OCI-LY3 (cell line): Measurements from ENCODE around the gene NOCT.

ENCODE experiments used
- CTCF ChIP-seq: fragments of 200-600, 300-600 bp; sonication (generic); IDR thresholded peaks from 2 replicates; pipeline ENCODE4 v1.5.1; 2014; ENCODE audit warnings: antibody characterized with exemption, low read length, low read depth
- EZH2phosphoT487 ChIP-seq: fragments of 200-600 bp; shearing (Covaris generic); IDR thresholded peaks from 2 replicates; pipeline ENCODE4 v1.6.1; 2018; ENCODE audit warnings: antibody characterized with exemption, mixed run types, low read depth

- TF ChIP-seq CTCF (peak; percentile 18; the same call in 1 of the 2 replicates), EZH2phosphoT487 (no peak)
These were observed 40.4 kb upstream of the NOCT start for GRCh38 chr4:138975225-138975624.
